ENCODE data around the gene DDO. TPM values are rescaled to one million over a fixed set of nuclear protein-coding genes. Genes with fewer than 3 reads are reported as not detected.

The DDO gene
- total RNA-seq, 1 donor from 2014 or later = not detected

- TF ChIP-seq CTCF (conservative IDR thresholded peaks at IDR 0.05; ENCODE audit: low read depth, low read length) = no peak
- no peak overlapping the region for H3K4me3 ChIP-seq (ENCODE audit: low read depth, low read length)
- no peak for DNase-seq (ENCODE audit: low read depth)
Measured at GRCh38 chr6:110398778-110399177, 16.6 kb downstream of the DDO start.

GRCh38 chr6:110395221-110395620, 20.2 kb downstream of the DDO start:
- no peak overlapping the region for H3K4me3 ChIP-seq (ENCODE audit: low read depth, low read length)
- DNase-seq (ENCODE audit: low read depth) = no peak
- TF ChIP-seq CTCF (conservative IDR thresholded peaks at IDR 0.05; ENCODE audit: low read depth, low read length) = no peak

- no peak overlapping the region for H3K4me3 ChIP-seq (ENCODE audit: low read depth, low read length)
- DNase-seq (ENCODE audit: low read depth) = no peak
- no peak for TF ChIP-seq CTCF (conservative IDR thresholded peaks at IDR 0.05; ENCODE audit: low read depth, low read length)
Measured at GRCh38 chr6:110394409-110394808, 21.0 kb downstream of the DDO start.

GRCh38 chr6:110392727-110393126, 22.6 kb downstream of the DDO start:
- no peak for DNase-seq (ENCODE audit: low read depth)
- H3K4me3 ChIP-seq (ENCODE audit: low read depth, low read length) = no peak overlapping the region
- TF ChIP-seq CTCF (conservative IDR thresholded peaks at IDR 0.05; ENCODE audit: low read depth, low read length) = no peak

GRCh38 chr6:110390404-110390803, 25.0 kb downstream of the DDO start:
- H3K4me3 ChIP-seq (ENCODE audit: low read depth, low read length) = no peak overlapping the region
- TF ChIP-seq CTCF (conservative IDR thresholded peaks at IDR 0.05; ENCODE audit: low read depth, low read length) = no peak
- no peak for DNase-seq (ENCODE audit: low read depth)

- no peak for DNase-seq (ENCODE audit: low read depth)
- no peak overlapping the region for H3K4me3 ChIP-seq (ENCODE audit: low read depth, low read length)
- no peak for TF ChIP-seq CTCF (conservative IDR thresholded peaks at IDR 0.05; ENCODE audit: low read depth, low read length)
Measured at GRCh38 chr6:110389689-110390382, 25.5 kb downstream of the DDO start.

GRCh38 chr6:110387986-110388385, 27.4 kb downstream of the DDO start:
- no peak for TF ChIP-seq CTCF (conservative IDR thresholded peaks at IDR 0.05; ENCODE audit: low read depth, low read length)

More at GRCh38 chr6:110387986-110388385, 27.4 kb downstream of the DDO start:
- H3K4me3 ChIP-seq (ENCODE audit: low read depth, low read length) = no peak overlapping the region
- DNase-seq (ENCODE audit: low read depth) = no peak
